ENCODE results near the gene SUV39H2.
"Not testable (repeated sequence)": the region's sequence is repeated elsewhere in the genome, so short reads cannot be mapped to it uniquely, and the experiment has no call there.

The SUV39H2 gene

GRCh38 chr10:14942147-14942949 is 63.7 kb downstream of the SUV39H2 start:
- DNase-seq = not testable (repeated sequence)

GRCh38 chr10:14942950-14943338 is 64.3 kb downstream of the SUV39H2 start:
- DNase-seq = not testable (repeated sequence)

DNA sequence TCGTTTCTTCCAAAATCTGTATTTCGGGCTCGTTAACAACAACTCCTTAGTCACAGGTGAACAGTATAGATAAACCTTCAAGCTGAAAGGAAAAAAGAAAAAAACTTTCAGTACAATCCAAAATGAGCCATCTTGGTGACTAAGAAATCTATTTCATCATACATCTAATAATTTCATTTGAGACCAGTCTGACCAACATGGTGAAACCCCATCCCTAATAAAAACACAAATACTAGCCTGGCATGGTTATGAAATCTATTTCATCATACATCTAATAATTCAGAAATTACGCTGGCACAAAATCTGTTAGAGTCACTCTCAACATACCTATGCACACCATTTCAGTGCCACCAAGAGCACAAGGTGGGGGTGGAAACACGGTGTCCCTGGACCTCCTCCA is 66.4 kb downstream of the SUV39H2 start:
- DNase-seq = no peak

- no peak for DNase-seq
These were observed 68.6 kb downstream of the SUV39H2 start for GRCh38 chr10:14947268-14947667.

DNA sequence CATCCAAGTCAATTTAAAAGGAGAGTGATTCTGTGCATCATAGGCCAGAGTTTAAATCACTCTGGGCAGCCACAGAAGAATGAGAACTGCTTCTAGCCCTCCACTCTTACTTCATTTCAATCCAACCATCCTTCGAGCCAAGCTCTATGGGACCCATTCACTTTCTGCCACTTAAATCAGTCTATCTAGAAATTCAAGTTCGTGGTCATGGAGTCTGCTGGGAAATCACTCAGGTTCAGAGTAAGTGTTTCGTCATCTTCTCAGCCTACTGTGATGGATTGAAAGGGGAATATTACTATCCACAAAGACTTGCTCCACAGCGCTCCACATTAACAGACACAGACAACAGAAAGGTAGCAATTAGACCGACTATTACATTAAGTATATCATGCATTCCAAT is 70.6 kb downstream of the SUV39H2 start:
- no peak for DNase-seq

DNA sequence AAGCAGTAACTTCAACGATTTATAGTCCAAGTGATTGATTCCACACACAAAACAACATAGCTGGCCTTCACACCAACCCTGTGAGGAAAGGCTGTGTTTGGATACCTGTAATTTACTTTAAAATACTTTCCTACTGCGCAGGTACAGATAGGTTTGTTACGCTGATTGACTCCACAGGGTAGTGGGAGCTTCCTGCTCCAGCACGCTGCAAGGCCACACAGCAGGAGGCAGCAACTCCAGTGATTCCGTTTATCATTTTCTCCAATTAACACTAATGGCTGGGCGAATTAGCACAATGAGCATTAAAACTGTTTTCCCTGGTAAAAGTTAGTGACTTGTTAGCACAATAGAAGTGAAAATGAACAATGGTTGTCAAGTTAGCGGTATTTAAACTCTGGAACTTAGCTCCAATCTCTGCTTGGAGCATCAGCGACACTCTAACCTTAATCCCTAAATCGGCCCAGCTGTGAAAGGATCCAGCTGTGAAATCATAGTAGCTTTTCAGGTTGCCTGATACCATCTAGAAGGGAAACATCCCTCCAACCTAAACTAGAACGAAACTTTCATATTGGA is 74.3 kb downstream of the SUV39H2 start:
- DNase-seq = no peak

DNA sequence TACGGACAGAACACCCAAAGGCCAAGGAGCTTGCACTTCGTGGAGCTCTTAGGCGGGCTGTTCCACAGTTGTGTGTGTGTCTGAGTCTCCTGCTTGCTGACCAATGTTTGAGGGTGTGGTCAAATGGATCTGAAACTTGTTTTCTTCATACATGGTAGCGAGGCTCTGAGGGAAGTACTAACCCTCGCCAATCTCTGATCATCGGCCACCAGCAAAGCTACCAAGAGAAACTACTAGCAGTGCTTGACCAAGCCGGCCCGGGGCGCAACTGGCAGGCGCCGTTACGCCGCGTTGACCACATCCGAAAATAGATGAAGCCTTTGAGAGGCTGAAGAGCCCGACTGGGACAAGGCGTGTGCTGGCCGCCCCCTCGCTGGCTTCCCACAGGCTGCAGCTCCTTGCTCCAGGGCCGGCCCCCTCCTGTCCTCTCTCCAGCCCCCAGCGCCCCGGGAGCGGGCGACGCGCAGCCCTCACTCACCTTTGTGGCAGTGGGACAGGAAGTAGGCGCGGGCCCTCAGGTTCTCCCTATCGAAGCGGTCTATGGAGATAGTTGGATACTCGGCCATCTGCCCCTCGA is 74.8 kb downstream of the SUV39H2 start:
- DNase-seq = no peak
